SK-N-SH (cell line): ENCODE results near the gene OR6B3. TPM values are rescaled to one million over a fixed set of nuclear protein-coding genes. Genes with fewer than 3 reads are reported as not detected.
A peak's percentile ranks its signal among the peaks of the same experiment; 100 is the strongest.

ENCODE experiments used
- CTCF ChIA-PET: fragments of 300-600, 350-600 bp; formaldehyde crosslinking; extraction: SDS; loops from one replicate; lab custom pipeline; 2021; lab: Yijun Ruan, JAX
- POLR2A ChIA-PET: fragments of 350-600 bp; sonication (Branson Sonifier 250); formaldehyde crosslinking; extraction: SDS; loops from one replicate; lab custom pipeline; 2020; ENCODE audit warnings: antibody characterized with exemption, inconsistent platforms; lab: Yijun Ruan, JAX
- DNase-seq: peaks from one replicate; pipeline ENCODE4 v3.0.0; 2012
- H2AFZ ChIP-seq: fragments of 200-600 bp; sonication (generic); 2 replicates; pipeline ENCODE4 v1.8.1; 2016; ENCODE audit warnings: antibody characterized with exemption, mild to moderate bottlenecking, low read depth
- H3F3A ChIP-seq: fragments of 200-600 bp; sonication (generic); replicated peaks from 2 replicates; pipeline ENCODE3; 2016; ENCODE audit warnings: antibody characterized with exemption, mild to moderate bottlenecking; ENCODE audit not compliant: insufficient read depth
- H3K27ac ChIP-seq, 2 experiments: fragments of 200-500 bp in 1 of 2; fragments of 200-600 bp in 1 of 2; sonication (Bioruptor generic) in 1 of 2; sonication (generic), shearing (Covaris generic) in 1 of 2; 2 replicates each; pipeline versions ENCODE4 v1.5.1 to v1.6.1; 2014 to 2016; ENCODE audit warnings: low read depth in 2 of 2, inconsistent platforms in 1 of 2, low read length in 1 of 2, mild to moderate bottlenecking in 1 of 2, mixed read lengths in 1 of 2
- H3K27me3 ChIP-seq: fragments of 200-600 bp; sonication (generic), shearing (Covaris generic); 2 replicates; pipeline ENCODE4 v1.6.1; 2016; ENCODE audit warnings: mixed run types; ENCODE audit not compliant: insufficient read depth
- H3K36me3 ChIP-seq, 2 experiments: fragments of 200-500 bp in 1 of 2; fragments of 200-600 bp in 1 of 2; sonication (Bioruptor generic) in 1 of 2; sonication (generic) in 1 of 2; replicated peaks in 1 of 2; 2 replicates each; pipeline versions ENCODE3 to v1.5.1; 2014 to 2016; ENCODE audit warnings: low read length in 1 of 2, mild to moderate bottlenecking in 1 of 2; ENCODE audit not compliant: insufficient read depth in 2 of 2, control insufficient read depth in 1 of 2
- H3K4me1 ChIP-seq, 2 experiments: fragments of 200-500 bp in 1 of 2; fragments of 200-600 bp in 1 of 2; sonication (Bioruptor generic) in 1 of 2; sonication (generic), shearing (Covaris generic) in 1 of 2; 2 replicates each; pipeline versions ENCODE4 v1.5.1 to v1.6.1; 2014 to 2016; ENCODE audit warnings: low read depth in 1 of 2, low read length in 1 of 2, mixed run types in 1 of 2; ENCODE audit not compliant: insufficient read depth in 2 of 2, control insufficient read depth in 1 of 2
- H3K4me2 ChIP-seq: fragments of 200-600 bp; sonication (generic), shearing (Covaris generic); 2 replicates; pipeline ENCODE4 v1.6.1; 2017; ENCODE audit warnings: mixed run types
- H3K4me3 ChIP-seq, 2 experiments: fragments of 200-500 bp in 1 of 2; fragments of 200-600 bp in 1 of 2; sonication (Bioruptor generic) in 1 of 2; sonication (generic), shearing (Covaris generic) in 1 of 2; 2 replicates each; pipeline versions ENCODE4 v1.5.1 to v1.8.1; 2014 to 2016; ENCODE audit warnings: low read depth in 2 of 2, inconsistent platforms in 1 of 2, low read length in 1 of 2, mild to moderate bottlenecking in 1 of 2, mixed read lengths in 1 of 2, moderate library complexity in 1 of 2
- H3K79me2 ChIP-seq: fragments of 200-600 bp; sonication (generic); 2 replicates; pipeline ENCODE4 v1.8.1; 2017; ENCODE audit warnings: mild to moderate bottlenecking; ENCODE audit not compliant: insufficient read depth
- H3K9ac ChIP-seq: fragments of 200-600 bp; sonication (generic); 2 replicates; pipeline ENCODE4 v1.6.1; 2017; ENCODE audit warnings: mixed run types
- H3K9me2 ChIP-seq: fragments of 200-600 bp; sonication (generic); 2 replicates; pipeline ENCODE4 v1.6.1; 2017; ENCODE audit warnings: mixed run types
- H3K9me3 ChIP-seq: fragments of 200-600 bp; sonication (generic); 2 replicates; pipeline ENCODE4 v1.6.1; 2017; ENCODE audit warnings: mixed run types, mild to moderate bottlenecking, moderate library complexity
- H4K20me1 ChIP-seq: fragments of 200-600 bp; sonication (generic); 2 replicates; pipeline ENCODE4 v1.6.1; 2017; ENCODE audit warnings: mild to moderate bottlenecking, mixed run types; ENCODE audit not compliant: insufficient read depth
- CHD2 ChIP-seq: fragments of 150-350 bp; IDR thresholded peaks from 2 replicates; pipeline ENCODE4 v1.6.1; 2018; ENCODE audit warnings: low read length; ENCODE audit not compliant: partially characterized antibody
- EP300 ChIP-seq, 2 experiments: IDR thresholded peaks; 2 replicates each; pipeline versions ENCODE4 v1.4.0 to v1.6.1; 2012; ENCODE audit warnings: borderline replicate concordance in 1 of 2, low read depth in 1 of 2, low read length in 1 of 2
- EZH2phosphoT487 ChIP-seq: fragments of 200-600 bp; sonication (generic); IDR thresholded peaks from 2 replicates; pipeline ENCODE4 v1.6.1; 2017; ENCODE audit warnings: low read depth, mixed run types, mild to moderate bottlenecking, antibody characterized with exemption, moderate library complexity, borderline replicate concordance
- GATA2 ChIP-seq: sonication (generic); formaldehyde crosslinking; IDR thresholded peaks from 2 replicates; pipeline ENCODE4 v1.5.0; 2020; ENCODE audit warnings: mild to moderate bottlenecking, missing genetic modification reagents
- MXI1 ChIP-seq: IDR thresholded peaks from 2 replicates; pipeline ENCODE4 v1.6.1; 2012; ENCODE audit warnings: mild to moderate bottlenecking, low read depth, low read length, improper control_type of control experiment
- NFIC ChIP-seq: IDR thresholded peaks from 2 replicates; pipeline ENCODE4 v1.4.0; 2012; ENCODE audit warnings: borderline replicate concordance
- RAD21 ChIP-seq: IDR thresholded peaks from 2 replicates; pipeline ENCODE4 v1.6.1; 2012; ENCODE audit warnings: mild to moderate bottlenecking, low read length
- SMC3 ChIP-seq: IDR thresholded peaks from 2 replicates; pipeline ENCODE4 v1.6.1; 2012; ENCODE audit warnings: low read depth, low read length, improper control_type of control experiment
- TCF12 ChIP-seq: IDR thresholded peaks from 2 replicates; pipeline ENCODE4 v1.4.0; 2012
- TEAD4 ChIP-seq: IDR thresholded peaks from 2 replicates; pipeline ENCODE4 v1.4.0; 2012; ENCODE audit warnings: mild to moderate bottlenecking, borderline replicate concordance; ENCODE audit not compliant: insufficient read depth
- WGBS: methylation state at CpG from one replicate; pipeline ENCODE4 v1.1.6; 2017; ENCODE audit warnings: low lambda C conversion rate; 5-methylcytosine and 5-hydroxymethylcytosine counted together
- polyA plus RNA-seq, 3 experiments: library from polyadenylated mRNA; depleted of rRNA; stranded (reverse); fragments of >200 nt; gene quantifications; 2 replicates each; pipeline ENCODE4 v1.2.3, GENCODE V29; 2012

The OR6B3 gene
- polyA plus RNA-seq, 1 of the 3 experiments (the other 2 are of a cell fraction): not detected

GRCh38 chr2:240074545-240074944, 21.2 kb upstream of the OR6B3 start:
- H2AFZ ChIP-seq: no peak overlapping the region
- no peak overlapping the region for H3K4me2 ChIP-seq
- H3F3A ChIP-seq: no peaks in the 10 kb centered on the region
- TF ChIP-seq SMC3 (no peak), EP300 (IDR thresholded peaks at IDR 0.05; ENCODE audit: borderline replicate concordance in 1 of 2, low read depth in 1 of 2, low read length in 1 of 2) (peak in 1 of 2 experiments; percentile 63; a peak in 2 of 4 replicates), GATA2 (CRISPR knock-in tag) (peak; percentile 78)
- TF ChIP-seq, all 33 proteins: peak for 2
- 2% methylated on average over 4 of the region's 5 CpGs for WGBS
- peaks cover 3% of the 10 kb centered on the region for H3K9me3 ChIP-seq
- ChIA-PET POLR2A (no interaction called here), CTCF (interaction anchor here (0.9 to 3.6 kb wide), 9 partner anchors 8 to 944 kb away, joined by 3 to 16 read pairs (median 3); no protein-coding TSS in a partner anchor)
- no peaks in the 10 kb centered on the region for H3K9me2 ChIP-seq
- no peak for DNase-seq
- no peaks in the 10 kb centered on the region for H3K79me2 ChIP-seq
- no peak overlapping the region for H3K9ac ChIP-seq
- H3K27me3 ChIP-seq: no peaks in the 10 kb centered on the region
- no peaks in the 10 kb centered on the region for H4K20me1 ChIP-seq
- no peak overlapping the region for H3K4me3 ChIP-seq
- no peaks in the 10 kb centered on the region for H3K36me3 ChIP-seq
- H3K4me1 ChIP-seq: no peaks in the 10 kb centered on the region; a peak in 1 of 4 replicates
- H3K27ac ChIP-seq: no peak overlapping the region

GRCh38 chr2:240070907-240071306, 17.6 kb upstream of the OR6B3 start:
- Histone ChIP-seq H3K4me1 (no peaks in the 10 kb centered on the region; a peak in 1 of 4 replicates), H3K79me2 (no peaks in the 10 kb centered on the region), H3K27me3 (no peaks in the 10 kb centered on the region)
- no peak for TF ChIP-seq TCF12
- TF ChIP-seq NFIC: no peak
- no peak for TF ChIP-seq CHD2
- TF ChIP-seq TEAD4: no peak
- TF ChIP-seq MXI1: no peak
- TF ChIP-seq, all 33 proteins: peak for 0
- Histone ChIP-seq H3K9me3 (no peaks in the 10 kb centered on the region), H3K36me3 (no peaks in the 10 kb centered on the region), H3K4me2 (no peak overlapping the region), H3F3A (no peaks in the 10 kb centered on the region), H3K27ac (no peak overlapping the region), H3K9me2 (no peaks in the 10 kb centered on the region), H3K4me3 (no peak overlapping the region), H2AFZ (no peak overlapping the region), H3K9ac (no peak overlapping the region), H4K20me1 (no peaks in the 10 kb centered on the region)
- CTCF ChIA-PET: interaction anchor here (0.7 to 4.1 kb wide), 3 partner anchors 10 to 72 kb away, joined by 3 to 18 read pairs (median 16); no protein-coding TSS in a partner anchor
- DNase-seq: no peak
- WGBS: 20% methylated on average over 3 of the region's 3 CpGs
- POLR2A ChIA-PET: no interaction called here

DNA sequence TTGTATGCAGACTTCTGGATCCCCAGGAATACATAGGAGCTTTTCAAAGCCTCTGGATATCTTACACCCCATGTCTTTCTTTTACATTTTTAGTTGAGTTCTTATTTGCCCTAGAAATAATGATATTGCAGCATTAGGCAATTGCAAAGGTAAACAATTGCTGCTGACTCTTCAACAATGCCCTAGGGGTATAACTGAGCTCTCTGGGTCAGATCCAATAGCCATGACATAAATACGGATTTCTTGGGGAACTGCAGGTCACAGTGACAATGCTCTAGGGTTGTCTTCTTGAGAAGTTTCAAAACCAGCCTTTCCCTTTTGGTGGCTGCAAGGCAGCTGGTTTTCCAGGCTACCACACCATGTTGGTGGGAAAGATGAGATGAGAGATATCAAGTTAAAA, 16.5 kb upstream of the OR6B3 start:
- H3K4me1 ChIP-seq: no peaks in the 10 kb centered on the region; a peak in 1 of 4 replicates
- TF ChIP-seq RAD21 (no peak), EZH2phosphoT487 (no peak)
- ChIA-PET POLR2A (no interaction called here), CTCF (interaction anchor here (0.7 to 4.1 kb wide), 3 partner anchors 9 to 73 kb away, joined by 3 to 18 read pairs (median 3); partner anchors contain the start of gene OTOS)
- no peaks in the 10 kb centered on the region for H3K9me2 ChIP-seq
- no peaks in the 10 kb centered on the region for H3K36me3 ChIP-seq
- no peak overlapping the region for H3K27ac ChIP-seq
- H3K79me2 ChIP-seq: no peaks in the 10 kb centered on the region
- no peaks in the 10 kb centered on the region for H4K20me1 ChIP-seq
- no peak overlapping the region for H3K4me3 ChIP-seq
- no peak overlapping the region for H2AFZ ChIP-seq
- H3K9me3 ChIP-seq: no peaks in the 10 kb centered on the region
- no peaks in the 10 kb centered on the region for H3K27me3 ChIP-seq
- H3K9ac ChIP-seq: no peak overlapping the region
- no peak for DNase-seq
- H3F3A ChIP-seq: no peaks in the 10 kb centered on the region
- 0% methylated on average over 1 of the region's 1 CpG for WGBS
- H3K4me2 ChIP-seq: no peak overlapping the region
